Activated B cell treated with CpG ODN at 0.5 μM for 24 hours (primary cell): ENCODE measurements around the gene USHBP1. TPM values are rescaled to one million over a fixed set of nuclear protein-coding genes. Genes with fewer than 3 reads are reported as not detected.

Source experiments
- ATAC-seq: fragments of 200-7000 bp; cut with Tn5 transposase; one replicate; pipeline ENCODE4 v1.10.0; 2021; ENCODE audit warnings: low read depth, mild to moderate bottlenecking, moderate library complexity
- CTCF ChIA-PET: fragments of 350-600 bp; sonication (Branson Sonifier 250); formaldehyde crosslinking; loops from one replicate; lab custom pipeline; 2021; ENCODE audit warnings: antibody characterized with exemption; lab: Charles Lee
- POLR2A ChIA-PET: fragments of 350-600 bp; sonication (Branson Sonifier 250); formaldehyde crosslinking; loops from one replicate; lab custom pipeline; 2021; ENCODE audit warnings: antibody characterized with exemption; lab: Charles Lee
- DNase-seq: peaks from one replicate; pipeline ENCODE4 v3.0.0; 2022
- H3K27ac Mint-ChIP-seq: one replicate; pipeline ENCODE4 v1.8.0; 2020; ENCODE audit warnings: mixed read lengths
- H3K27me3 Mint-ChIP-seq: one replicate; pipeline ENCODE4 v1.8.0; 2021; ENCODE audit warnings: mixed read lengths
- H3K36me3 Mint-ChIP-seq: one replicate; pipeline ENCODE4 v1.8.0; 2021; ENCODE audit warnings: low read depth, mixed read lengths
- H3K4me1 Mint-ChIP-seq: one replicate; pipeline ENCODE4 v1.8.0; 2021; ENCODE audit warnings: mixed read lengths
- H3K4me3 Mint-ChIP-seq: one replicate; pipeline ENCODE4 v1.8.0; 2020; ENCODE audit warnings: mild to moderate bottlenecking, mixed read lengths
- H3K9me3 Mint-ChIP-seq: one replicate; pipeline ENCODE4 v1.8.0; 2020; ENCODE audit warnings: mixed read lengths
- intact Hi-C: fragments of 100-400 bp; cut with micrococcal nuclease; formaldehyde crosslinking; loops from one replicate; pipeline ENCODE4 v1.15.1; 2024
- total RNA-seq: library from RNA; stranded (reverse); gene quantifications from 2 replicates; pipeline ENCODE4 v1.2.3, GENCODE V29; 2022
- TF ChIP-seq, protein P1 (sequence below): fragments of 200-600 bp; IDR thresholded peaks from one replicate; pipeline ENCODE4 v1.8.0; 2022; ENCODE audit warnings: antibody characterized with exemption, mild to moderate bottlenecking

USHBP1 gene, protein sequence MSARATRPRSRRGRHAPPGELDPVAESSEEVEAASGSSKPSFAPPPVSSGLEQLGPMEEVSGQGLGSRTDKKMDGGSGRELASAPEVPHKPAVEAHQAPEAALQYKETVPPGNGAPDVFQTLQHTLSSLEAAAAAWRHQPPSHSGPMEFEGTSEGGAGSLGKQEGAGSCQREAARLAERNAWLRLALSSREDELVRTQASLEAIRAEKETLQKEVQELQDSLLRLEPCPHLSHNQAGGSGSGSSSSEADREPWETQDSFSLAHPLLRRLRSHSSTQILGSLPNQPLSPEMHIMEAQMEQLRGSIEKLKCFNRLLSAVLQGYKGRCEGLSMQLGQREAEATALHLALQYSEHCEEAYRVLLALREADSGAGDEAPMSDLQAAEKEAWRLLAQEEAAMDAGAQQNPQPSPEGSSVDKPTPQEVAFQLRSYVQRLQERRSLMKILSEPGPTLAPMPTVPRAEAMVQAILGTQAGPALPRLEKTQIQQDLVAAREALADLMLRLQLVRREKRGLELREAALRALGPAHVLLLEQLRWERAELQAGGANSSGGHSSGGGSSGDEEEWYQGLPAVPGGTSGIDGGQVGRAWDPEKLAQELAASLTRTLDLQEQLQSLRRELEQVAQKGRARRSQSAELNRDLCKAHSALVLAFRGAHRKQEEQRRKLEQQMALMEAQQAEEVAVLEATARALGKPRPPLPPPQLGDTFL
- 0.42 and 0.44 TPM in 2 replicates for total RNA-seq

- ChIA-PET CTCF (interaction anchor here (0.7 to 1.5 kb wide), 3 partner anchors 17 to 38 kb away, joined by 3 to 5 read pairs (median 4); partner anchors contain the start of gene ANKLE1), POLR2A (interaction anchor here (0.6 to 2.4 kb wide), 4 partner anchors 39 to 199 kb away, joined by 3 to 9 read pairs (median 4); partner anchors contain the start of genes OCEL1 and USE1)
- Mint-ChIP-seq H3K27ac (peak within 1 kb of the TSS; percentile 24), H3K4me1 (peaks cover 35% of the 10 kb centered on the region), H3K27me3 (no peaks in the 10 kb centered on the region), H3K36me3 (peaks cover 10% of the 10 kb centered on the region), H3K9me3 (no peaks in the 10 kb centered on the region), H3K4me3 (no peak within 1 kb of the TSS)
- ATAC-seq (no peak), DNase-seq (no peak)
- intact Hi-C loops: no loop called here
- TF ChIP-seq, protein P1, sequence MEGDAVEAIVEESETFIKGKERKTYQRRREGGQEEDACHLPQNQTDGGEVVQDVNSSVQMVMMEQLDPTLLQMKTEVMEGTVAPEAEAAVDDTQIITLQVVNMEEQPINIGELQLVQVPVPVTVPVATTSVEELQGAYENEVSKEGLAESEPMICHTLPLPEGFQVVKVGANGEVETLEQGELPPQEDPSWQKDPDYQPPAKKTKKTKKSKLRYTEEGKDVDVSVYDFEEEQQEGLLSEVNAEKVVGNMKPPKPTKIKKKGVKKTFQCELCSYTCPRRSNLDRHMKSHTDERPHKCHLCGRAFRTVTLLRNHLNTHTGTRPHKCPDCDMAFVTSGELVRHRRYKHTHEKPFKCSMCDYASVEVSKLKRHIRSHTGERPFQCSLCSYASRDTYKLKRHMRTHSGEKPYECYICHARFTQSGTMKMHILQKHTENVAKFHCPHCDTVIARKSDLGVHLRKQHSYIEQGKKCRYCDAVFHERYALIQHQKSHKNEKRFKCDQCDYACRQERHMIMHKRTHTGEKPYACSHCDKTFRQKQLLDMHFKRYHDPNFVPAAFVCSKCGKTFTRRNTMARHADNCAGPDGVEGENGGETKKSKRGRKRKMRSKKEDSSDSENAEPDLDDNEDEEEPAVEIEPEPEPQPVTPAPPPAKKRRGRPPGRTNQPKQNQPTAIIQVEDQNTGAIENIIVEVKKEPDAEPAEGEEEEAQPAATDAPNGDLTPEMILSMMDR: no peak
Observed at GRCh38 chr19:17264641-17264979, at the start of gene USHBP1. Gene USHBP1, minus strand, starts transcription at chr19:17264745. Its CDS starts 446 bp downstream, at chr19:17264299.

GRCh38 chr19:17314007-17314593 lies 49.6 kb upstream of the USHBP1 start:
- no peak for DNase-seq
- no peak for ATAC-seq
- POLR2A ChIA-PET: no interaction called here
- Mint-ChIP-seq H3K9me3 (no peaks in the 10 kb centered on the region), H3K27ac (no peak overlapping the region), H3K4me3 (no peak overlapping the region), H3K4me1 (peaks cover 20% of the 10 kb centered on the region), H3K27me3 (no peaks in the 10 kb centered on the region), H3K36me3 (peaks cover 41% of the 10 kb centered on the region)
- intact Hi-C loops: no loop called here
- TF ChIP-seq, protein P1: no peak
- CTCF ChIA-PET: no interaction called here

GRCh38 chr19:17312189-17313113 lies 47.9 kb upstream of the USHBP1 start:
- ATAC-seq (no peak), DNase-seq (no peak)
- H3K9me3 Mint-ChIP-seq: no peaks in the 10 kb centered on the region
- H3K4me3 Mint-ChIP-seq: no peak overlapping the region
- ChIA-PET POLR2A (no interaction called here), CTCF (no interaction called here)
- intact Hi-C loops: no loop called here
- peaks cover 27% of the 10 kb centered on the region for H3K4me1 Mint-ChIP-seq
- TF ChIP-seq, protein P1: no peak
- no peaks in the 10 kb centered on the region for H3K27me3 Mint-ChIP-seq
- H3K36me3 Mint-ChIP-seq: peaks cover 37% of the 10 kb centered on the region
- no peak overlapping the region for H3K27ac Mint-ChIP-seq

GRCh38 chr19:17311455-17312188 lies 47.1 kb upstream of the USHBP1 start:
- no peak for DNase-seq
- Mint-ChIP-seq H3K4me3 (peak overlapping the region; percentile 17), H3K9me3 (no peaks in the 10 kb centered on the region), H3K36me3 (peaks cover 37% of the 10 kb centered on the region), H3K4me1 (peaks cover 27% of the 10 kb centered on the region), H3K27ac (no peak overlapping the region), H3K27me3 (no peaks in the 10 kb centered on the region)
- ChIA-PET POLR2A (no interaction called here), CTCF (no interaction called here)
- TF ChIP-seq, protein P1: no peak
- ATAC-seq: no peak
- intact Hi-C loops: no loop called here
